PFSK-1 (cell line): ENCODE measurements around the gene RASL12.

ENCODE experiments used
- FOXP2 ChIP-seq: optimal IDR thresholded peaks from 2 replicates; pipeline ENCODE3; 2011; ENCODE audit warnings: borderline replicate concordance, control low read depth, inconsistent platforms; ENCODE audit not compliant: insufficient read depth; ENCODE audit errors: extremely low read length, extremely low read depth
- POLR2AphosphoS5 ChIP-seq: IDR thresholded peaks from 2 replicates; pipeline ENCODE4 v1.6.1; 2012; ENCODE audit warnings: low read depth, mild to moderate bottlenecking, control low read depth, low read length, moderate library complexity
- SIN3A ChIP-seq: IDR thresholded peaks from 2 replicates; pipeline ENCODE4 v1.6.1; 2012; ENCODE audit warnings: mild to moderate bottlenecking, low read length, moderate library complexity, borderline replicate concordance; ENCODE audit not compliant: insufficient read depth
- TAF1 ChIP-seq: IDR thresholded peaks from 2 replicates; pipeline ENCODE4 v1.6.1; 2012; ENCODE audit warnings: low read length, control low read depth, borderline replicate concordance; ENCODE audit not compliant: insufficient read depth
- TF ChIP-seq, protein P1 (sequence below), 2 experiments: IDR thresholded peaks; 2 replicates each; pipeline versions ENCODE4 v1.6.1 to v1.8.0; 2011 to 2012; ENCODE audit warnings: low read depth in 2 of 2, low read length in 2 of 2, control low read depth in 1 of 2, inconsistent platforms in 1 of 2, mild to moderate bottlenecking in 1 of 2, moderate library complexity in 1 of 2; ENCODE audit not compliant: insufficient read depth in 1 of 2

DNA sequence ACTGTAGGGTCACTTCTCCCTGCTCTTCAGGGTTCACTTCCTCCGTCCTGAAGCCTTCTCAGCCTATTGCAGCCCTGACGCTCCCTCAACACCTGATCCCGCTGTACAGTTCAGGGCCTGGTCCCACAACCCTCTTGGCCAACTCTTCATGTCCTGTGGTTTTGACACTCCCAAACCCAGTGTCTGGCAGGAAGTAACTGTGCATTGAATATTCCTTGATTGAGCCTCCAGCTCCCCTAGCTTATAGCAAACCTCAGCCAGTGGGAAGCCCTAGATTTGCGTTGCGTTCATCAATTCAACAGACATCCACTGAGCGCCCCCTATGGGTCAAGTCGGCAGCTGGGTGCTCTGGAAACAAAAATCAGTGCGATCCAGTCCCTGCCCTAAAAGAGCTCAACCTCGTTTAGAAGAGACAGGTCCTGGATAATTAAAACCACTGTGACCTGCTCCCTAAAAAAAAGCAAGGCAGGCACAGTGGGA lies 33.7 kb upstream of the RASL12 start:
- no peak for TF ChIP-seq SIN3A
- no peak for TF ChIP-seq POLR2AphosphoS5
- TF ChIP-seq, protein P1, sequence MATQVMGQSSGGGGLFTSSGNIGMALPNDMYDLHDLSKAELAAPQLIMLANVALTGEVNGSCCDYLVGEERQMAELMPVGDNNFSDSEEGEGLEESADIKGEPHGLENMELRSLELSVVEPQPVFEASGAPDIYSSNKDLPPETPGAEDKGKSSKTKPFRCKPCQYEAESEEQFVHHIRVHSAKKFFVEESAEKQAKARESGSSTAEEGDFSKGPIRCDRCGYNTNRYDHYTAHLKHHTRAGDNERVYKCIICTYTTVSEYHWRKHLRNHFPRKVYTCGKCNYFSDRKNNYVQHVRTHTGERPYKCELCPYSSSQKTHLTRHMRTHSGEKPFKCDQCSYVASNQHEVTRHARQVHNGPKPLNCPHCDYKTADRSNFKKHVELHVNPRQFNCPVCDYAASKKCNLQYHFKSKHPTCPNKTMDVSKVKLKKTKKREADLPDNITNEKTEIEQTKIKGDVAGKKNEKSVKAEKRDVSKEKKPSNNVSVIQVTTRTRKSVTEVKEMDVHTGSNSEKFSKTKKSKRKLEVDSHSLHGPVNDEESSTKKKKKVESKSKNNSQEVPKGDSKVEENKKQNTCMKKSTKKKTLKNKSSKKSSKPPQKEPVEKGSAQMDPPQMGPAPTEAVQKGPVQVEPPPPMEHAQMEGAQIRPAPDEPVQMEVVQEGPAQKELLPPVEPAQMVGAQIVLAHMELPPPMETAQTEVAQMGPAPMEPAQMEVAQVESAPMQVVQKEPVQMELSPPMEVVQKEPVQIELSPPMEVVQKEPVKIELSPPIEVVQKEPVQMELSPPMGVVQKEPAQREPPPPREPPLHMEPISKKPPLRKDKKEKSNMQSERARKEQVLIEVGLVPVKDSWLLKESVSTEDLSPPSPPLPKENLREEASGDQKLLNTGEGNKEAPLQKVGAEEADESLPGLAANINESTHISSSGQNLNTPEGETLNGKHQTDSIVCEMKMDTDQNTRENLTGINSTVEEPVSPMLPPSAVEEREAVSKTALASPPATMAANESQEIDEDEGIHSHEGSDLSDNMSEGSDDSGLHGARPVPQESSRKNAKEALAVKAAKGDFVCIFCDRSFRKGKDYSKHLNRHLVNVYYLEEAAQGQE (IDR thresholded peaks at IDR 0.05; ENCODE audit: insufficient read depth in 1 of 2, low read depth in 2 of 2, low read length in 2 of 2), result no peak
- TF ChIP-seq TAF1, result no peak
- TF ChIP-seq FOXP2, result no peak
